ENCODE results near the gene TGFBR3L.

GRCh38 chr19:7870571-7871436 is 43.8 kb upstream of the TGFBR3L start:
- no peak for TF ChIP-seq ZNF274 (IDR thresholded peaks at IDR 0.05; ENCODE audit: borderline replicate concordance, extremely low read depth, low read length)
- no peak for TF ChIP-seq EZH2 (IDR thresholded peaks at IDR 0.05; ENCODE audit: low read depth, low read length, severe bottlenecking)
- no peak for TF ChIP-seq CHD2 (IDR thresholded peaks at IDR 0.05; ENCODE audit: low read length)
- no peak for TF ChIP-seq EP300 (IDR thresholded peaks at IDR 0.05; ENCODE audit: borderline replicate concordance in 1 of 2, low read depth in 2 of 2, low read length in 2 of 2)
- TF ChIP-seq RBBP5 (IDR thresholded peaks at IDR 0.05; ENCODE audit: borderline replicate concordance, low read depth, low read length): no peak
- no peak for TF ChIP-seq POLR2A (IDR thresholded peaks at IDR 0.05; ENCODE audit: control extremely low read depth in 1 of 2, low read depth in 2 of 2, low read length in 2 of 2)
- no peak for TF ChIP-seq RXRA (IDR thresholded peaks at IDR 0.05; ENCODE audit: insufficient read depth, low read depth, low read length)
- no peak for TF ChIP-seq CTCF (IDR thresholded peaks at IDR 0.05; ENCODE audit: control extremely low read depth in 1 of 3, insufficient read depth in 1 of 3, low read depth in 1 of 3, low read length in 3 of 3)
- no peak for TF ChIP-seq BCL11A (IDR thresholded peaks at IDR 0.05; ENCODE audit: low read depth in 2 of 2, low read length in 2 of 2)

Data from H1 (cell line).